Skin of body (tissue), 3 donors: Measurements from ENCODE around the gene NF2. TPM values are rescaled to one million over a fixed set of nuclear protein-coding genes. Genes with fewer than 3 reads are reported as not detected.

ENCODE experiments used
- DNase-seq: peaks from one replicate; lab custom pipeline; 2025; lab: John Stamatoyannopoulos, UW
- small RNA-seq: library from RNA; depleted of rRNA; stranded (forward); fragments of <200 nt; gene quantifications from one replicate; pipeline ENCODE3, GENCODE V24; 2014; ENCODE audit warnings: low replicate concordance
- total RNA-seq: library from RNA; depleted of rRNA; stranded (reverse); fragments of >200 nt; gene quantifications from one replicate; pipeline ENCODE4 v1.2.3, GENCODE V29; 2014

The NF2 gene
- total RNA-seq, 1 donor from 2014 or later, result 20.3 TPM

DNA sequence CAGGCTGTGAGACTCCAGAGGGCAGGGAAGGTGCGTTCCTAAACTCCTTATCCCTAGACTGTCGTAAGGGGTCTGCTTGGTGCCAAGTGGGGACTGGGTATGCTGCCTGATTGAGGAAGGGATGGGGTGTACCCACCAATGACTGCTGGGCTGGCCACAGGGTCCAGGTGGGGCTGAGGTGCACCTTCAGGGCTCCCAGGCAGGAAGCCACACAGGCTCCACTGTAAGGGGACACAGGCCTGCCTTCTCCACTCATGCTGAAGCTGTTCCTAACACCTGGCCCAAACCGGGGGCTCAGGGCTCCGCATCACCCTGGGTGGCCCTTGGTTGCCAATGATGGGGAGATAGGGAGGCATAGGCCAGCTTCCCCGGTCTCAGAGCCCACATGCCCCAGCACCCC, 136.8 kb downstream of the NF2 start:
- DNase-seq, result no peak

DNA sequence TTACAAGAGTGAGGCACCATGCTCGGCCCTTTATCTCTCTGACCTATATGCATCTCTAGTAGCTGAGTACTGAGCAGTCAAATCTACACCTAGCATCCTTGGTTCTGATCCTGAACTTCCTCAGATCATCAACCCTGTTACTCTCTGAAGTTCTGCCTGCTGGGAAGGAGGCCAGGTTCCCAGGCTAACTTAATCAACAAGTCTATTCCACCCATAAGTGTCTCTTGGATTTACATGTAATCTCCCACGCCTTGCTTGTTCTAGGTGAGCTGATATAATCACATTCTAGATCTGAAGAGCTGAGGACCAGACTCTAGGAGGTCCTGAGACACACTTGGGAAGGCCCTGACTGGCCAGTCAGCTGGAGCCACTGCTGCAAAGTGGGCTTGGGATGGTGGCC, 138.5 kb downstream of the NF2 start:
- DNase-seq, result no peak

DNA sequence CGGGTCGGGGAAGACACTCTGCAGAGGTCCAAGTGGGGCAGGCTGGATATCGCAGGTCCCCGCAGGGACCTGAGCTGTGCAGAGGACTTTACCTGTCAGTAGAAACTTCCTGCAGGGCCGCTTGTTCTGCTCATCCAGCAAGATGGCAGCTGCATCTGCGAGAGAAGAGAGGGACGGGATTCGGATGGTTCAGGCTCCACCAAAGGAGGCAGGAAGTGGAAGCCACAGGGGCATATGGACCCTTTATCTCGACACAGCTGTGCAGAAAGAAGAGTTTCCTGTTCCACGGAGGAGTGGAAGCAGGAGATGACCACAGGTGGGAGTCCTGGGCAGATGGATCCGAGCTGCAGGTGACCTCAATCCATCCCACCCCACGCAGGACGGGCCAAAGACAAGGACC, 138.9 kb downstream of the NF2 start:
- DNase-seq, result no peak

DNA sequence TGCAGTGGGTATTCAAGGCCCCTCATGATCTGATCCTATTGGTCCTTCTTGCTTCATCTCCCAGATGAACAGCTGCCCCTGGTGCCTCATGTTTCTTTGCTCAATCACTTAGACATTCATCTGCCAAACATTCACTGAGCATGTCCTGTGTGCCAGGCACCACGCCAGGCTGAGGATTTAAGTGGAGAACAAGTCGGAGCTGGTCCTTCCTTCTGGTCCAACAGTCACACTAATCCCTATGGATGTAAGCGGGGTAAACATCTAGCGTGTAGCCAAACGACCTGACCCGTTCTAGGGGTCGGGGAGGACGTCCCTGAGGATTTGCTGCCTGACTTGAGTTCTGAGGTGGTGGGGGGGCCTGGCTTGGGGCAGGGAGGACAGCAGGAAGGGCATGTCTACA, 141.5 kb downstream of the NF2 start:
- peak; percentile 18 for DNase-seq

DNA sequence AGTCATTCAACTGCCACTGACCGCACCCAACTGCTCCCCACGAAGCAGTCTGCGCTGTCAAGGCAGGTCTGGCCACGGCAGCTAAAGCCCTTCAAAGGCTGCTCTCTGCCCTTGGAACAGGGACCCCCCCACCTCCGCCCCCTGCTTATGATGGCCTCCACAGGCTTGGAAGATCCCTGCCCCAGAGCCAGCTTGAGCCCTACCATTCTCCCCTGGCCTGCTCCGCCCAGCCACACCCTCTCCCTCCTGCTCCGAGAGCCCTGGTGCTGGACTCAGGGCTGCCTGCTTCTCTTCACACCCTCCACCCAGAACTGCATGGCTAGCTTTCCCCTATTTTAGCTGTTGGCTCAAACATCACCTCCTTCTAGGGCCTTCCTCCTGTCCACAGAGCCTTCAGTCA, 144.4 kb downstream of the NF2 start:
- DNase-seq, result no peak

Small RNA genes within 50 kb of the gene (small RNA-seq; reads per million reads assigned to genes)
- gene AC004882.2, result not detected

Other genes with a start within 250 kb of the NF2 start
- 27.0 TPM for gene AP1B1, start 215.1 kb upstream of the NF2 start, total RNA-seq
- gene RFPL1, start 165.1 kb upstream of the NF2 start, total RNA-seq, result not detected
- gene NEFH, start 123.4 kb upstream of the NF2 start, total RNA-seq, result 1.3 TPM
- gene THOC5, start 49.9 kb upstream of the NF2 start, total RNA-seq, result 25.4 TPM
- gene NIPSNAP1, start 22.5 kb upstream of the NF2 start, total RNA-seq, result 18.4 TPM
- 0.10 TPM for gene CABP7, start 116.4 kb downstream of the NF2 start, total RNA-seq
- gene ZMAT5, start 163.4 kb downstream of the NF2 start, total RNA-seq, result 10.0 TPM
- 52.8 TPM for gene UQCR10, start 163.7 kb downstream of the NF2 start, total RNA-seq
- gene ASCC2, start 234.6 kb downstream of the NF2 start, total RNA-seq, result 30.6 TPM